K562 (cell line): Measurements from ENCODE around the gene MPND. TPM values are rescaled to one million over a fixed set of nuclear protein-coding genes. Genes with fewer than 3 reads are reported as not detected.

Source experiments
- ATAC-seq: fragments of 200-7000 bp; cut with Tn5 transposase; 3 replicates; pipeline ENCODE4 v1.9.1; 2020; ENCODE audit warnings: moderate library complexity
- BruUV-seq: library from RNA; stranded (reverse); fragments of 400-500 nt; replicated peaks from 2 replicates; lab custom pipeline; 2021; lab: Mats Ljungman, UMichigan
- CTCF ChIA-PET: fragments of 300-600 bp; formaldehyde crosslinking; extraction: SDS; loops from one replicate; lab custom pipeline; 2021; ENCODE audit warnings: low intra/inter-chr PET ratio; lab: Yijun Ruan, JAX
- POLR2A ChIA-PET: fragments of 300-600, 350-650 bp; sonication (Branson Sonifier 250); formaldehyde crosslinking; extraction: SDS; loops from one replicate; lab custom pipeline; 2021; ENCODE audit warnings: antibody characterized with exemption, inconsistent platforms; lab: Yijun Ruan, JAX
- DNase-seq, 4 experiments: peaks; one replicate each; pipeline versions ENCODE4 v3.0.0 to v3.0.0-alpha.2; 2011 to 2018; ENCODE audit warnings: low spot score in 3 of 4, mixed read lengths in 3 of 4; ENCODE audit errors: extremely low read depth in 1 of 4
- FAIRE-seq: peaks from 2 replicates; lab custom pipeline; 2011; peaks lifted over from hg19 to GRCh38; lab: Jason Lieb, UNC
- H2AFZ ChIP-seq: 2 replicates; pipeline ENCODE4 v1.6.0; 2011; ENCODE audit warnings: low read depth, low read length, control low read depth, inconsistent platforms
- H3K27ac ChIP-seq: fragments of 200-600 bp; 3 replicates; pipeline ENCODE4 v1.8.0; 2011; ENCODE audit warnings: low read depth, mild to moderate bottlenecking, control low read depth, inconsistent platforms, low read length, moderate library complexity, mixed read lengths; ENCODE audit errors: extremely low read depth
- H3K27me3 ChIP-seq, 2 experiments: fragments of 300-600 bp in 1 of 2; 2 replicates in 1 of 2; 3 replicates in 1 of 2; pipeline versions ENCODE4 v1.6.0 to v1.8.0; 2011; ENCODE audit warnings: inconsistent platforms in 2 of 2, low read length in 2 of 2, mild to moderate bottlenecking in 1 of 2, mixed read lengths in 1 of 2, moderate library complexity in 1 of 2; ENCODE audit not compliant: control insufficient read depth in 2 of 2, insufficient read depth in 2 of 2
- H3K36me3 ChIP-seq: fragments of 300-600 bp; 3 replicates; pipeline ENCODE4 v1.8.0; 2011; ENCODE audit warnings: mild to moderate bottlenecking, low read length, inconsistent platforms; ENCODE audit not compliant: control insufficient read depth, insufficient read depth
- H3K4me1 ChIP-seq, 2 experiments: fragments of 200-600 bp in 1 of 2; replicated peaks in 1 of 2; 2 replicates in 1 of 2; 3 replicates in 1 of 2; pipeline versions ENCODE4 v1.5.1 to v1.8.0; 2011; ENCODE audit warnings: inconsistent platforms in 2 of 2, low read length in 2 of 2, mild to moderate bottlenecking in 1 of 2, mixed read lengths in 1 of 2, moderate library complexity in 1 of 2; ENCODE audit not compliant: control insufficient read depth in 2 of 2, insufficient read depth in 2 of 2
- H3K4me2 ChIP-seq: 2 replicates; pipeline ENCODE4 v1.6.1; 2011; ENCODE audit warnings: low read length, control low read depth, inconsistent platforms, mixed read lengths; ENCODE audit not compliant: insufficient read depth
- H3K4me3 ChIP-seq: fragments of 200-600 bp; sonication (generic), shearing (Covaris generic); 2 replicates; pipeline ENCODE4 v1.5.1; 2016; ENCODE audit warnings: control low read depth, inconsistent platforms
- H3K79me2 ChIP-seq: fragments of 200-600 bp; 3 replicates; pipeline ENCODE4 v1.8.0; 2011; ENCODE audit warnings: low read length, inconsistent platforms; ENCODE audit not compliant: control insufficient read depth, insufficient read depth
- H3K9ac ChIP-seq, 2 experiments: 2 replicates each; pipeline versions ENCODE4 v1.6.0 to v1.6.1; 2011; ENCODE audit warnings: low read depth in 2 of 2, low read length in 2 of 2, control low read depth in 1 of 2, inconsistent platforms in 1 of 2, mild to moderate bottlenecking in 1 of 2, mixed read lengths in 1 of 2; ENCODE audit not compliant: insufficient read depth in 1 of 2
- H3K9me1 ChIP-seq: one replicate; pipeline ENCODE4 v1.6.0; 2011; ENCODE audit warnings: inconsistent platforms, mild to moderate bottlenecking, low read length, moderate library complexity; ENCODE audit not compliant: control insufficient read depth, insufficient read depth
- H3K9me3 ChIP-seq: replicated peaks from 2 replicates; pipeline ENCODE4 v1.5.1; 2011; ENCODE audit warnings: low read depth, low read length, inconsistent platforms; ENCODE audit not compliant: control insufficient read depth, insufficient read depth
- H4K20me1 ChIP-seq: replicated peaks from 2 replicates; pipeline ENCODE4 v1.6.1; 2011; ENCODE audit warnings: low read length, inconsistent platforms, mixed read lengths; ENCODE audit not compliant: control insufficient read depth, insufficient read depth
- CBX3 ChIP-seq, 2 experiments: IDR thresholded peaks; 1 replicate in 1 of 2; 2 replicates in 1 of 2; pipeline ENCODE4 v1.6.1; 2012; ENCODE audit warnings: inconsistent platforms in 2 of 2, low read length in 2 of 2, borderline replicate concordance in 1 of 2, control low read depth in 1 of 2
- CHD1 ChIP-seq: fragments of 200-600 bp; sonication (generic); IDR thresholded peaks from one replicate; pipeline ENCODE4 v1.6.1; 2012; ENCODE audit warnings: mild to moderate bottlenecking, moderate library complexity, low read length, inconsistent platforms
- HDAC3 ChIP-seq: fragments of 450-650 bp; IDR thresholded peaks from 2 replicates; pipeline ENCODE4 v1.6.1; 2018; ENCODE audit warnings: borderline replicate concordance, mild to moderate bottlenecking, moderate library complexity; ENCODE audit not compliant: partially characterized antibody
- RBM39 ChIP-seq: fragments of 200-400 bp; formaldehyde crosslinking; optimal IDR thresholded peaks from 2 replicates; pipeline ENCODE3; 2018; ENCODE audit warnings: low read depth, low read length
- WGBS: fragments of 100-300 bp; shearing (Covaris generic); methylation state at CpG from one replicate; pipeline ENCODE4 v1.1.6; 2016; ENCODE audit warnings: low coverage, mixed read lengths; ENCODE audit not compliant: insufficient coverage; ENCODE audit errors: missing lambda C conversion rate; 5-methylcytosine and 5-hydroxymethylcytosine counted together
- in situ Hi-C: fragments of 300-500 bp; cut with MboI; formaldehyde crosslinking; loops from 4 replicates; pipeline ENCODE4 v1.15.0; 2018; ENCODE audit warnings: inconsistent platforms, mixed read lengths
- intact Hi-C: fragments of 100-400 bp; cut with micrococcal nuclease; formaldehyde crosslinking; loops from 2 replicates; pipeline ENCODE4 v1.14.2; 2022
- polyA plus RNA-seq, 8 experiments: library from polyadenylated mRNA; depleted of rRNA in 4 of 8; stranded (reverse) in 5 of 8; unstranded in 3 of 8; fragments of >200 nt; fragmentation: Nextera tagmentation in 2 of 8; fragmentation: Illumina TruSeq in 1 of 8; extraction: Ambion mirVana in 2 of 8; extraction: Trizol in 1 of 8; gene quantifications; 2 replicates each; pipeline versions ENCODE4 v1.2.1 to v1.2.3, GENCODE V29; 2011 to 2014; ENCODE audit warnings: inconsistent platforms in 1 of 8, missing spikeins in 1 of 8
- total RNA-seq, 7 experiments: library from RNA; depleted of rRNA in 6 of 7; stranded (reverse); fragments of >200 nt in 6 of 7; fragmentation: Illumina TruSeq in 2 of 7; extraction: Trizol in 2 of 7; gene quantifications; 2 replicates each; pipeline versions ENCODE4 v1.2.1 to v1.2.3, GENCODE V29; 2011 to 2021; ENCODE audit warnings: low replicate concordance in 1 of 7
- TF ChIP-seq, protein P1 (sequence below), 2 experiments: IDR thresholded peaks; 2 replicates each; pipeline ENCODE4 v1.6.1; 2012; ENCODE audit warnings: improper control_type of control experiment in 2 of 2, low read depth in 2 of 2, low read length in 2 of 2, borderline replicate concordance in 1 of 2
- TF ChIP-seq, protein P2 (sequence below): fragments of 450-650 bp; IDR thresholded peaks from 2 replicates; pipeline ENCODE4 v1.6.1; 2016; ENCODE audit warnings: mild to moderate bottlenecking, moderate library complexity

The MPND gene
- total and polyA plus RNA-seq, 9 of the 15 experiments (the other 6 are each of a cell fraction or from before 2014, with no cell fraction given) = 0.25 to 14.0 (median 3.9) TPM

DNA sequence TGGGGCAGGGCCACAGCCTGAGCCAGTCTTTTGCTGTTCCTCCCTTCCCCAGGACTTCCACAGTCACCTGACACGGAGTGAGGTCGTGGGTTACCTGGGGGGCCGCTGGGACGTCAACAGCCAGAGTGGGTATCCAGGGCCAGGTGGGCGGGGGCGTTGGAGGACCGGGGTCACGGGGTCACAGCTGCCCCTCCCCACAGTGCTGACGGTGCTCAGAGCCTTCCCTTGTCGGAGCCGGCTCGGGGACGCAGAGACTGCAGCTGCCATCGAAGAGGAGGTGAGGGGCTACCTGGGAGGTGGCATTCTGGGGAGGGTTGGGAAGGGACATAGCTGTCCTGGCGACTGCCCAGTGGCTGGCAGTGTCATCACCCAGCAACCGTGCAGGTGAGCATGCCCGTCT, 11.5 kb downstream of the MPND start:
- in situ Hi-C loops (no loop called here), intact Hi-C loops (no loop called here)
- CTCF ChIA-PET = no interaction called here
- no peak overlapping the region for H3K27ac ChIP-seq
- no TSS peak for BruUV-seq
- 68% methylated on average over 7 of the region's 17 CpGs for WGBS
- ATAC-seq = no peak
- POLR2A ChIA-PET = interaction anchor here (1.4 kb wide), 1 partner anchor 11 kb away, joined by 5 read pairs; the partner anchor contains the start of gene MPND
- H3K27me3 ChIP-seq = no peaks in the 10 kb centered on the region
- H3K9me3 ChIP-seq = no peaks in the 10 kb centered on the region
- no peak overlapping the region for H3K4me3 ChIP-seq
- DNase-seq = no peak
- H3K36me3 ChIP-seq = peaks cover 29% of the 10 kb centered on the region; the same call in 1 of the 3 replicates
- no peak overlapping the region for H2AFZ ChIP-seq
- H3K9me1 ChIP-seq = no peaks in the 10 kb centered on the region
- no peaks in the 10 kb centered on the region for H3K79me2 ChIP-seq
- no peak overlapping the region for H3K4me2 ChIP-seq
- H3K9ac ChIP-seq = no peak overlapping the region; a peak in 1 of 4 replicates
- FAIRE-seq = no peak
- peaks cover 0 to 47% of the 10 kb centered on the region in 2 experiments; a peak in 2 of 5 replicates for H3K4me1 ChIP-seq
- peaks cover 7% of the 10 kb centered on the region; the same call in 1 of the 2 replicates for H4K20me1 ChIP-seq
- TF ChIP-seq, protein P1, sequence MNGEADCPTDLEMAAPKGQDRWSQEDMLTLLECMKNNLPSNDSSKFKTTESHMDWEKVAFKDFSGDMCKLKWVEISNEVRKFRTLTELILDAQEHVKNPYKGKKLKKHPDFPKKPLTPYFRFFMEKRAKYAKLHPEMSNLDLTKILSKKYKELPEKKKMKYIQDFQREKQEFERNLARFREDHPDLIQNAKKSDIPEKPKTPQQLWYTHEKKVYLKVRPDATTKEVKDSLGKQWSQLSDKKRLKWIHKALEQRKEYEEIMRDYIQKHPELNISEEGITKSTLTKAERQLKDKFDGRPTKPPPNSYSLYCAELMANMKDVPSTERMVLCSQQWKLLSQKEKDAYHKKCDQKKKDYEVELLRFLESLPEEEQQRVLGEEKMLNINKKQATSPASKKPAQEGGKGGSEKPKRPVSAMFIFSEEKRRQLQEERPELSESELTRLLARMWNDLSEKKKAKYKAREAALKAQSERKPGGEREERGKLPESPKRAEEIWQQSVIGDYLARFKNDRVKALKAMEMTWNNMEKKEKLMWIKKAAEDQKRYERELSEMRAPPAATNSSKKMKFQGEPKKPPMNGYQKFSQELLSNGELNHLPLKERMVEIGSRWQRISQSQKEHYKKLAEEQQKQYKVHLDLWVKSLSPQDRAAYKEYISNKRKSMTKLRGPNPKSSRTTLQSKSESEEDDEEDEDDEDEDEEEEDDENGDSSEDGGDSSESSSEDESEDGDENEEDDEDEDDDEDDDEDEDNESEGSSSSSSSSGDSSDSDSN (IDR thresholded peaks at IDR 0.05; ENCODE audit: borderline replicate concordance in 1 of 2, low read depth in 2 of 2, low read length in 2 of 2) = no peak
- TF ChIP-seq, protein P2, sequence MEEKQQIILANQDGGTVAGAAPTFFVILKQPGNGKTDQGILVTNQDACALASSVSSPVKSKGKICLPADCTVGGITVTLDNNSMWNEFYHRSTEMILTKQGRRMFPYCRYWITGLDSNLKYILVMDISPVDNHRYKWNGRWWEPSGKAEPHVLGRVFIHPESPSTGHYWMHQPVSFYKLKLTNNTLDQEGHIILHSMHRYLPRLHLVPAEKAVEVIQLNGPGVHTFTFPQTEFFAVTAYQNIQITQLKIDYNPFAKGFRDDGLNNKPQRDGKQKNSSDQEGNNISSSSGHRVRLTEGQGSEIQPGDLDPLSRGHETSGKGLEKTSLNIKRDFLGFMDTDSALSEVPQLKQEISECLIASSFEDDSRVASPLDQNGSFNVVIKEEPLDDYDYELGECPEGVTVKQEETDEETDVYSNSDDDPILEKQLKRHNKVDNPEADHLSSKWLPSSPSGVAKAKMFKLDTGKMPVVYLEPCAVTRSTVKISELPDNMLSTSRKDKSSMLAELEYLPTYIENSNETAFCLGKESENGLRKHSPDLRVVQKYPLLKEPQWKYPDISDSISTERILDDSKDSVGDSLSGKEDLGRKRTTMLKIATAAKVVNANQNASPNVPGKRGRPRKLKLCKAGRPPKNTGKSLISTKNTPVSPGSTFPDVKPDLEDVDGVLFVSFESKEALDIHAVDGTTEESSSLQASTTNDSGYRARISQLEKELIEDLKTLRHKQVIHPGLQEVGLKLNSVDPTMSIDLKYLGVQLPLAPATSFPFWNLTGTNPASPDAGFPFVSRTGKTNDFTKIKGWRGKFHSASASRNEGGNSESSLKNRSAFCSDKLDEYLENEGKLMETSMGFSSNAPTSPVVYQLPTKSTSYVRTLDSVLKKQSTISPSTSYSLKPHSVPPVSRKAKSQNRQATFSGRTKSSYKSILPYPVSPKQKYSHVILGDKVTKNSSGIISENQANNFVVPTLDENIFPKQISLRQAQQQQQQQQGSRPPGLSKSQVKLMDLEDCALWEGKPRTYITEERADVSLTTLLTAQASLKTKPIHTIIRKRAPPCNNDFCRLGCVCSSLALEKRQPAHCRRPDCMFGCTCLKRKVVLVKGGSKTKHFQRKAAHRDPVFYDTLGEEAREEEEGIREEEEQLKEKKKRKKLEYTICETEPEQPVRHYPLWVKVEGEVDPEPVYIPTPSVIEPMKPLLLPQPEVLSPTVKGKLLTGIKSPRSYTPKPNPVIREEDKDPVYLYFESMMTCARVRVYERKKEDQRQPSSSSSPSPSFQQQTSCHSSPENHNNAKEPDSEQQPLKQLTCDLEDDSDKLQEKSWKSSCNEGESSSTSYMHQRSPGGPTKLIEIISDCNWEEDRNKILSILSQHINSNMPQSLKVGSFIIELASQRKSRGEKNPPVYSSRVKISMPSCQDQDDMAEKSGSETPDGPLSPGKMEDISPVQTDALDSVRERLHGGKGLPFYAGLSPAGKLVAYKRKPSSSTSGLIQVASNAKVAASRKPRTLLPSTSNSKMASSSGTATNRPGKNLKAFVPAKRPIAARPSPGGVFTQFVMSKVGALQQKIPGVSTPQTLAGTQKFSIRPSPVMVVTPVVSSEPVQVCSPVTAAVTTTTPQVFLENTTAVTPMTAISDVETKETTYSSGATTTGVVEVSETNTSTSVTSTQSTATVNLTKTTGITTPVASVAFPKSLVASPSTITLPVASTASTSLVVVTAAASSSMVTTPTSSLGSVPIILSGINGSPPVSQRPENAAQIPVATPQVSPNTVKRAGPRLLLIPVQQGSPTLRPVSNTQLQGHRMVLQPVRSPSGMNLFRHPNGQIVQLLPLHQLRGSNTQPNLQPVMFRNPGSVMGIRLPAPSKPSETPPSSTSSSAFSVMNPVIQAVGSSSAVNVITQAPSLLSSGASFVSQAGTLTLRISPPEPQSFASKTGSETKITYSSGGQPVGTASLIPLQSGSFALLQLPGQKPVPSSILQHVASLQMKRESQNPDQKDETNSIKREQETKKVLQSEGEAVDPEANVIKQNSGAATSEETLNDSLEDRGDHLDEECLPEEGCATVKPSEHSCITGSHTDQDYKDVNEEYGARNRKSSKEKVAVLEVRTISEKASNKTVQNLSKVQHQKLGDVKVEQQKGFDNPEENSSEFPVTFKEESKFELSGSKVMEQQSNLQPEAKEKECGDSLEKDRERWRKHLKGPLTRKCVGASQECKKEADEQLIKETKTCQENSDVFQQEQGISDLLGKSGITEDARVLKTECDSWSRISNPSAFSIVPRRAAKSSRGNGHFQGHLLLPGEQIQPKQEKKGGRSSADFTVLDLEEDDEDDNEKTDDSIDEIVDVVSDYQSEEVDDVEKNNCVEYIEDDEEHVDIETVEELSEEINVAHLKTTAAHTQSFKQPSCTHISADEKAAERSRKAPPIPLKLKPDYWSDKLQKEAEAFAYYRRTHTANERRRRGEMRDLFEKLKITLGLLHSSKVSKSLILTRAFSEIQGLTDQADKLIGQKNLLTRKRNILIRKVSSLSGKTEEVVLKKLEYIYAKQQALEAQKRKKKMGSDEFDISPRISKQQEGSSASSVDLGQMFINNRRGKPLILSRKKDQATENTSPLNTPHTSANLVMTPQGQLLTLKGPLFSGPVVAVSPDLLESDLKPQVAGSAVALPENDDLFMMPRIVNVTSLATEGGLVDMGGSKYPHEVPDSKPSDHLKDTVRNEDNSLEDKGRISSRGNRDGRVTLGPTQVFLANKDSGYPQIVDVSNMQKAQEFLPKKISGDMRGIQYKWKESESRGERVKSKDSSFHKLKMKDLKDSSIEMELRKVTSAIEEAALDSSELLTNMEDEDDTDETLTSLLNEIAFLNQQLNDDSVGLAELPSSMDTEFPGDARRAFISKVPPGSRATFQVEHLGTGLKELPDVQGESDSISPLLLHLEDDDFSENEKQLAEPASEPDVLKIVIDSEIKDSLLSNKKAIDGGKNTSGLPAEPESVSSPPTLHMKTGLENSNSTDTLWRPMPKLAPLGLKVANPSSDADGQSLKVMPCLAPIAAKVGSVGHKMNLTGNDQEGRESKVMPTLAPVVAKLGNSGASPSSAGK = no peak
- TF ChIP-seq CBX3 (IDR thresholded peaks at IDR 0.05; ENCODE audit: borderline replicate concordance in 1 of 2, low read length in 2 of 2) (no peak), RBM39 (no peak), HDAC3 (no peak), CHD1 (no peak)
